MM.1S (cell line): Measurements from ENCODE around the gene ACBD6.

ENCODE experiments used
- EZH2 ChIP-seq: fragments of 300-600 bp; sonication (generic); optimal IDR thresholded peaks from 2 replicates; pipeline ENCODE3; 2017; ENCODE audit warnings: low read depth, mild to moderate bottlenecking, antibody characterized with exemption, low read length, mixed read lengths
- EZH2phosphoT487 ChIP-seq: fragments of 300-600 bp; sonication (generic); IDR thresholded peaks from 2 replicates; pipeline ENCODE4 v1.6.1; 2018; ENCODE audit warnings: antibody characterized with exemption, low read length
- TF ChIP-seq, protein P1 (sequence below): fragments of 300-600 bp; sonication (generic); IDR thresholded peaks from 2 replicates; pipeline ENCODE4 v1.5.1; 2016; ENCODE audit warnings: antibody characterized with exemption, low read length, mixed read lengths

DNA sequence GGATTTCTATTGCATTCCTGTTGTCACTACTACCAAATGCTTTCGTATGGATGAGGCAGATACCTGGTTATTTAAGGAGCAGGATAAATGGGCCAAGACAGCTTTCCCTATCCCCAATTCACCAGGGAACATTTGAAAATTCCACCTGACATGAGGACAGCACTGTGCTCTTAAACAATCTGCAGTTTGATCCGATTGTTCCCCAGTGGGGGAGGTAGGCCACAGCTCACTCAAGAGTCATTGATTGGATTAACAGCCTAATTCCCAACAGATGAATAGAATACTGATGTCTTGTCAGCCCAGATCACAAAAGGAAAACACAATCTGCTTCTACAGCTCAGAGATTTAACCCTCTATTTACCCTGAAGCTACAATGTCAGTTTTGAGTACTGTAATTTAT lies 148.4 kb downstream of the ACBD6 start:
- TF ChIP-seq, protein P1, sequence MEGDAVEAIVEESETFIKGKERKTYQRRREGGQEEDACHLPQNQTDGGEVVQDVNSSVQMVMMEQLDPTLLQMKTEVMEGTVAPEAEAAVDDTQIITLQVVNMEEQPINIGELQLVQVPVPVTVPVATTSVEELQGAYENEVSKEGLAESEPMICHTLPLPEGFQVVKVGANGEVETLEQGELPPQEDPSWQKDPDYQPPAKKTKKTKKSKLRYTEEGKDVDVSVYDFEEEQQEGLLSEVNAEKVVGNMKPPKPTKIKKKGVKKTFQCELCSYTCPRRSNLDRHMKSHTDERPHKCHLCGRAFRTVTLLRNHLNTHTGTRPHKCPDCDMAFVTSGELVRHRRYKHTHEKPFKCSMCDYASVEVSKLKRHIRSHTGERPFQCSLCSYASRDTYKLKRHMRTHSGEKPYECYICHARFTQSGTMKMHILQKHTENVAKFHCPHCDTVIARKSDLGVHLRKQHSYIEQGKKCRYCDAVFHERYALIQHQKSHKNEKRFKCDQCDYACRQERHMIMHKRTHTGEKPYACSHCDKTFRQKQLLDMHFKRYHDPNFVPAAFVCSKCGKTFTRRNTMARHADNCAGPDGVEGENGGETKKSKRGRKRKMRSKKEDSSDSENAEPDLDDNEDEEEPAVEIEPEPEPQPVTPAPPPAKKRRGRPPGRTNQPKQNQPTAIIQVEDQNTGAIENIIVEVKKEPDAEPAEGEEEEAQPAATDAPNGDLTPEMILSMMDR: no peak
- no peak for TF ChIP-seq EZH2
- TF ChIP-seq EZH2phosphoT487: no peak
